ENCODE results near the gene RFX1.

- TF ChIP-seq GATA2 (IDR thresholded peaks at IDR 0.05; ENCODE audit: low read depth, low read length), result no peak
- no peak for TF ChIP-seq GATA3 (IDR thresholded peaks at IDR 0.05; ENCODE audit: low read depth, low read length)
These were observed 49.1 kb downstream of the RFX1 start for GRCh38 chr19:13957051-13957450.
